Activated B cell treated with CpG ODN at 0.5 μM for 24 hours (primary cell): Measurements from ENCODE around the gene SYNDIG1. TPM values are rescaled to one million over a fixed set of nuclear protein-coding genes. Genes with fewer than 3 reads are reported as not detected.

Experiments
- ATAC-seq: fragments of 200-7000 bp; cut with Tn5 transposase; one replicate; pipeline ENCODE4 v1.10.0; 2021; ENCODE audit warnings: low read depth, mild to moderate bottlenecking, moderate library complexity
- CTCF ChIA-PET: fragments of 350-600 bp; sonication (Branson Sonifier 250); formaldehyde crosslinking; loops from one replicate; lab custom pipeline; 2021; ENCODE audit warnings: antibody characterized with exemption; lab: Charles Lee
- POLR2A ChIA-PET: fragments of 350-600 bp; sonication (Branson Sonifier 250); formaldehyde crosslinking; loops from one replicate; lab custom pipeline; 2021; ENCODE audit warnings: antibody characterized with exemption; lab: Charles Lee
- DNase-seq: peaks from one replicate; pipeline ENCODE4 v3.0.0; 2022
- H3K27ac Mint-ChIP-seq: one replicate; pipeline ENCODE4 v1.8.0; 2020; ENCODE audit warnings: mixed read lengths
- H3K27me3 Mint-ChIP-seq: one replicate; pipeline ENCODE4 v1.8.0; 2021; ENCODE audit warnings: mixed read lengths
- H3K36me3 Mint-ChIP-seq: one replicate; pipeline ENCODE4 v1.8.0; 2021; ENCODE audit warnings: low read depth, mixed read lengths
- H3K4me1 Mint-ChIP-seq: one replicate; pipeline ENCODE4 v1.8.0; 2021; ENCODE audit warnings: mixed read lengths
- H3K4me3 Mint-ChIP-seq: one replicate; pipeline ENCODE4 v1.8.0; 2020; ENCODE audit warnings: mild to moderate bottlenecking, mixed read lengths
- H3K9me3 Mint-ChIP-seq: one replicate; pipeline ENCODE4 v1.8.0; 2020; ENCODE audit warnings: mixed read lengths
- CTCF ChIP-seq: fragments of 200-600 bp; IDR thresholded peaks from one replicate; pipeline ENCODE4 v1.8.0; 2022; ENCODE audit warnings: antibody characterized with exemption, mild to moderate bottlenecking
- intact Hi-C: fragments of 100-400 bp; cut with micrococcal nuclease; formaldehyde crosslinking; loops from one replicate; pipeline ENCODE4 v1.15.1; 2024
- total RNA-seq: library from RNA; stranded (reverse); gene quantifications from 2 replicates; pipeline ENCODE4 v1.2.3, GENCODE V29; 2022

The SYNDIG1 gene
- total RNA-seq, 1 donor from 2014 or later, result not detected

- DNase-seq, result no peak
- Mint-ChIP-seq H3K36me3 (no peaks in the 10 kb centered on the region), H3K27me3 (no peaks in the 10 kb centered on the region), H3K4me1 (no peaks in the 10 kb centered on the region), H3K9me3 (no peaks in the 10 kb centered on the region), H3K4me3 (no peak overlapping the region), H3K27ac (no peak overlapping the region)
- no peak for TF ChIP-seq CTCF
- POLR2A ChIA-PET, result no interaction called here
- intact Hi-C loops, result no loop called here
- ATAC-seq, result no peak
- CTCF ChIA-PET, result no interaction called here
Measured at GRCh38 chr20:24663496-24663895, 194.1 kb downstream of the SYNDIG1 start.

GRCh38 chr20:24664266-24664986 lies 195.0 kb downstream of the SYNDIG1 start:
- POLR2A ChIA-PET, result no interaction called here
- intact Hi-C loops, result no loop called here

GRCh38 chr20:24665196-24665595 lies 195.8 kb downstream of the SYNDIG1 start:
- H3K27me3 Mint-ChIP-seq, result no peaks in the 10 kb centered on the region
- ChIA-PET CTCF (no interaction called here), POLR2A (no interaction called here)
- H3K4me1 Mint-ChIP-seq, result no peaks in the 10 kb centered on the region
- no peak overlapping the region for H3K27ac Mint-ChIP-seq
- H3K36me3 Mint-ChIP-seq, result no peaks in the 10 kb centered on the region
- ATAC-seq (no peak), DNase-seq (no peak)
- intact Hi-C loops, result no loop called here
- H3K9me3 Mint-ChIP-seq, result no peaks in the 10 kb centered on the region
- no peak for TF ChIP-seq CTCF
- no peak overlapping the region for H3K4me3 Mint-ChIP-seq

More at GRCh38 chr20:24664266-24664986, 195.0 kb downstream of the SYNDIG1 start:
- no peak for ATAC-seq
- no peaks in the 10 kb centered on the region for H3K9me3 Mint-ChIP-seq
- H3K4me3 Mint-ChIP-seq, result no peak overlapping the region
- H3K27me3 Mint-ChIP-seq, result no peaks in the 10 kb centered on the region
- H3K27ac Mint-ChIP-seq, result no peak overlapping the region
- H3K36me3 Mint-ChIP-seq, result no peaks in the 10 kb centered on the region
- no peak for DNase-seq
- CTCF ChIA-PET, result no interaction called here
- no peak for TF ChIP-seq CTCF
- no peaks in the 10 kb centered on the region for H3K4me1 Mint-ChIP-seq

GRCh38 chr20:24665741-24666191 lies 196.3 kb downstream of the SYNDIG1 start:
- Mint-ChIP-seq H3K4me3 (no peak overlapping the region), H3K36me3 (no peaks in the 10 kb centered on the region), H3K27me3 (no peaks in the 10 kb centered on the region), H3K4me1 (no peaks in the 10 kb centered on the region), H3K27ac (no peak overlapping the region), H3K9me3 (no peaks in the 10 kb centered on the region)
- POLR2A ChIA-PET, result no interaction called here
- intact Hi-C loops, result no loop called here
- TF ChIP-seq CTCF, result no peak
- ATAC-seq (no peak), DNase-seq (peak; percentile 0)
- CTCF ChIA-PET, result no interaction called here

GRCh38 chr20:24667689-24668383 lies 198.4 kb downstream of the SYNDIG1 start:
- Mint-ChIP-seq H3K4me3 (no peak overlapping the region), H3K27ac (no peak overlapping the region), H3K9me3 (no peaks in the 10 kb centered on the region), H3K27me3 (no peaks in the 10 kb centered on the region), H3K4me1 (no peaks in the 10 kb centered on the region), H3K36me3 (no peaks in the 10 kb centered on the region)
- CTCF ChIA-PET, result no interaction called here
- DNase-seq (no peak), ATAC-seq (no peak)
- POLR2A ChIA-PET, result no interaction called here
- intact Hi-C loops, result no loop called here
- no peak for TF ChIP-seq CTCF
